K562 (cell line): ENCODE data around the gene EYA4. TPM values are rescaled to one million over a fixed set of nuclear protein-coding genes. Genes with fewer than 3 reads are reported as not detected.

Experiments
- ATAC-seq: fragments of 200-7000 bp; cut with Tn5 transposase; 3 replicates; pipeline ENCODE4 v1.9.1; 2020; ENCODE audit warnings: moderate library complexity
- BruUV-seq: library from RNA; stranded (reverse); fragments of 400-500 nt; replicated peaks from 2 replicates; lab custom pipeline; 2021; lab: Mats Ljungman, UMichigan
- CTCF ChIA-PET: fragments of 300-600 bp; formaldehyde crosslinking; extraction: SDS; loops from one replicate; lab custom pipeline; 2021; ENCODE audit warnings: low intra/inter-chr PET ratio; lab: Yijun Ruan, JAX
- POLR2A ChIA-PET: fragments of 300-600, 350-650 bp; sonication (Branson Sonifier 250); formaldehyde crosslinking; extraction: SDS; loops from one replicate; lab custom pipeline; 2021; ENCODE audit warnings: antibody characterized with exemption, inconsistent platforms; lab: Yijun Ruan, JAX
- DNase-seq, 4 experiments: peaks; one replicate each; pipeline versions ENCODE4 v3.0.0 to v3.0.0-alpha.2; 2011 to 2018; ENCODE audit warnings: low spot score in 3 of 4, mixed read lengths in 3 of 4; ENCODE audit errors: extremely low read depth in 1 of 4
- FAIRE-seq: peaks from 2 replicates; lab custom pipeline; 2011; peaks lifted over from hg19 to GRCh38; lab: Jason Lieb, UNC
- H2AFZ ChIP-seq: 2 replicates; pipeline ENCODE4 v1.6.0; 2011; ENCODE audit warnings: low read depth, low read length, control low read depth, inconsistent platforms
- H3K27ac ChIP-seq: fragments of 200-600 bp; 3 replicates; pipeline ENCODE4 v1.8.0; 2011; ENCODE audit warnings: low read depth, mild to moderate bottlenecking, control low read depth, inconsistent platforms, low read length, moderate library complexity, mixed read lengths; ENCODE audit errors: extremely low read depth
- H3K27me3 ChIP-seq, 2 experiments: fragments of 300-600 bp in 1 of 2; 2 replicates in 1 of 2; 3 replicates in 1 of 2; pipeline versions ENCODE4 v1.6.0 to v1.8.0; 2011; ENCODE audit warnings: inconsistent platforms in 2 of 2, low read length in 2 of 2, mild to moderate bottlenecking in 1 of 2, mixed read lengths in 1 of 2, moderate library complexity in 1 of 2; ENCODE audit not compliant: control insufficient read depth in 2 of 2, insufficient read depth in 2 of 2
- H3K36me3 ChIP-seq: fragments of 300-600 bp; 3 replicates; pipeline ENCODE4 v1.8.0; 2011; ENCODE audit warnings: mild to moderate bottlenecking, low read length, inconsistent platforms; ENCODE audit not compliant: control insufficient read depth, insufficient read depth
- H3K4me1 ChIP-seq, 2 experiments: fragments of 200-600 bp in 1 of 2; replicated peaks in 1 of 2; 2 replicates in 1 of 2; 3 replicates in 1 of 2; pipeline versions ENCODE4 v1.5.1 to v1.8.0; 2011; ENCODE audit warnings: inconsistent platforms in 2 of 2, low read length in 2 of 2, mild to moderate bottlenecking in 1 of 2, mixed read lengths in 1 of 2, moderate library complexity in 1 of 2; ENCODE audit not compliant: control insufficient read depth in 2 of 2, insufficient read depth in 2 of 2
- H3K4me2 ChIP-seq: 2 replicates; pipeline ENCODE4 v1.6.1; 2011; ENCODE audit warnings: low read length, control low read depth, inconsistent platforms, mixed read lengths; ENCODE audit not compliant: insufficient read depth
- H3K4me3 ChIP-seq: fragments of 200-600 bp; sonication (generic), shearing (Covaris generic); 2 replicates; pipeline ENCODE4 v1.5.1; 2016; ENCODE audit warnings: control low read depth, inconsistent platforms
- H3K79me2 ChIP-seq: fragments of 200-600 bp; 3 replicates; pipeline ENCODE4 v1.8.0; 2011; ENCODE audit warnings: low read length, inconsistent platforms; ENCODE audit not compliant: control insufficient read depth, insufficient read depth
- H3K9ac ChIP-seq, 2 experiments: 2 replicates each; pipeline versions ENCODE4 v1.6.0 to v1.6.1; 2011; ENCODE audit warnings: low read depth in 2 of 2, low read length in 2 of 2, control low read depth in 1 of 2, inconsistent platforms in 1 of 2, mild to moderate bottlenecking in 1 of 2, mixed read lengths in 1 of 2; ENCODE audit not compliant: insufficient read depth in 1 of 2
- H3K9me1 ChIP-seq: one replicate; pipeline ENCODE4 v1.6.0; 2011; ENCODE audit warnings: inconsistent platforms, mild to moderate bottlenecking, low read length, moderate library complexity; ENCODE audit not compliant: control insufficient read depth, insufficient read depth
- H3K9me3 ChIP-seq: replicated peaks from 2 replicates; pipeline ENCODE4 v1.5.1; 2011; ENCODE audit warnings: low read depth, low read length, inconsistent platforms; ENCODE audit not compliant: control insufficient read depth, insufficient read depth
- H4K20me1 ChIP-seq: replicated peaks from 2 replicates; pipeline ENCODE4 v1.6.1; 2011; ENCODE audit warnings: low read length, inconsistent platforms, mixed read lengths; ENCODE audit not compliant: control insufficient read depth, insufficient read depth
- BMI1 ChIP-seq: fragments of 150-350 bp; IDR thresholded peaks from 2 replicates; pipeline ENCODE4 v1.6.1; 2014; ENCODE audit warnings: low read length
- CHD1 ChIP-seq: fragments of 200-600 bp; sonication (generic); IDR thresholded peaks from one replicate; pipeline ENCODE4 v1.6.1; 2012; ENCODE audit warnings: mild to moderate bottlenecking, moderate library complexity, low read length, inconsistent platforms
- E2F3 ChIP-seq: fragments of 250-450 bp; sonication (Bioruptor Pico); IDR thresholded peaks from 2 replicates; pipeline ENCODE4 v1.4.0; 2020; ENCODE audit warnings: mild to moderate bottlenecking
- FIP1L1 ChIP-seq: fragments of 200-400 bp; formaldehyde crosslinking; IDR thresholded peaks from 2 replicates; pipeline ENCODE4 v1.6.1; 2018; ENCODE audit warnings: mild to moderate bottlenecking, low read depth, low read length; ENCODE audit not compliant: poor library complexity, severe bottlenecking
- KLF6 ChIP-seq: fragments of 250-450 bp; sonication (Bioruptor Pico); IDR thresholded peaks from 2 replicates; pipeline ENCODE4 v1.4.0; 2020; ENCODE audit warnings: mild to moderate bottlenecking, moderate library complexity, borderline replicate concordance
- NCOA4 ChIP-seq: fragments of 450-650 bp; IDR thresholded peaks from 2 replicates; pipeline ENCODE4 v1.6.1; 2018; ENCODE audit warnings: mild to moderate bottlenecking; ENCODE audit not compliant: partially characterized antibody
- in situ Hi-C: fragments of 300-500 bp; cut with MboI; formaldehyde crosslinking; loops from 4 replicates; pipeline ENCODE4 v1.15.0; 2018; ENCODE audit warnings: inconsistent platforms, mixed read lengths
- intact Hi-C: fragments of 100-400 bp; cut with micrococcal nuclease; formaldehyde crosslinking; loops from 2 replicates; pipeline ENCODE4 v1.14.2; 2022
- polyA plus RNA-seq, 8 experiments: library from polyadenylated mRNA; depleted of rRNA in 4 of 8; stranded (reverse) in 5 of 8; unstranded in 3 of 8; fragments of >200 nt; fragmentation: Nextera tagmentation in 2 of 8; fragmentation: Illumina TruSeq in 1 of 8; extraction: Ambion mirVana in 2 of 8; extraction: Trizol in 1 of 8; gene quantifications; 2 replicates each; pipeline versions ENCODE4 v1.2.1 to v1.2.3, GENCODE V29; 2011 to 2014; ENCODE audit warnings: inconsistent platforms in 1 of 8, missing spikeins in 1 of 8
- total RNA-seq, 7 experiments: library from RNA; depleted of rRNA in 6 of 7; stranded (reverse); fragments of >200 nt in 6 of 7; fragmentation: Illumina TruSeq in 2 of 7; extraction: Trizol in 2 of 7; gene quantifications; 2 replicates each; pipeline versions ENCODE4 v1.2.1 to v1.2.3, GENCODE V29; 2011 to 2021; ENCODE audit warnings: low replicate concordance in 1 of 7
- TF ChIP-seq, protein P1 (sequence below): fragments of 450-650 bp; IDR thresholded peaks from 2 replicates; pipeline ENCODE4 v1.6.1; 2016; ENCODE audit warnings: mild to moderate bottlenecking, moderate library complexity
- TF ChIP-seq, protein P2 (sequence below): fragments of 450-650 bp; IDR thresholded peaks from 2 replicates; pipeline ENCODE4 v1.6.1; 2017; ENCODE audit warnings: antibody characterized with exemption, mild to moderate bottlenecking

EYA4 gene
- total and polyA plus RNA-seq, 9 of the 15 experiments (the other 6 are each of a cell fraction or from before 2014, with no cell fraction given) = 0.03 to 0.04 TPM; not detected in 7

DNA sequence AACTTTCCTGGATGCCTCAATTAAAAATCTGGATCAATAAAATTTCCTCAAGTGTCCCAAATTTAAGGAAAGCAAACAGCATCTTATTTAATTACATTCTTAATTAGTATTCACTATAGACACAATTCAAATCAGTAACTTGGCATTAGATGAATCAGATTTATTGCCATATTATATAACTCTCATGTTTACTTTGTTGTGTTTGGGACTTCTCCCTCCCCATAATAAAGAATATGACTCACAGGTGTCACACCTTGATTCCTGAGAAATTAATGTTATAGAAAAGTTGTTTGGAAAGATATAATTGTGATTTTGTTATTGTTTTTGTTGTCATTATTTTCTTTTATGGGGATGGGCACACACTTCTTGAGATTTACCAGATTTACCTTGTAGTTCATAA is 18.4 kb downstream of the EYA4 start:
- Histone ChIP-seq H3K9me3 (no peaks in the 10 kb centered on the region), H2AFZ (no peak overlapping the region), H3K79me2 (no peaks in the 10 kb centered on the region), H3K4me2 (no peak overlapping the region), H3K4me3 (no peak overlapping the region), H3K9me1 (no peaks in the 10 kb centered on the region), H3K36me3 (no peaks in the 10 kb centered on the region), H3K27ac (no peak overlapping the region), H3K9ac (no peak overlapping the region), H3K27me3 (no peaks in the 10 kb centered on the region), H4K20me1 (no peaks in the 10 kb centered on the region), H3K4me1 (no peaks in the 10 kb centered on the region)
- intact Hi-C loops = no loop called here
- no peak for ATAC-seq
- no peak for DNase-seq
- CTCF ChIA-PET = no interaction called here
- no TSS peak for BruUV-seq
- POLR2A ChIA-PET = no interaction called here
- in situ Hi-C loops = no loop called here
- no peak for FAIRE-seq
- TF ChIP-seq FIP1L1 (no peak), KLF6 (CRISPR knock-in tag) (no peak), BMI1 (no peak), CHD1 (no peak), NCOA4 (no peak), E2F3 (CRISPR knock-in tag) (no peak)
- TF ChIP-seq, protein P1, sequence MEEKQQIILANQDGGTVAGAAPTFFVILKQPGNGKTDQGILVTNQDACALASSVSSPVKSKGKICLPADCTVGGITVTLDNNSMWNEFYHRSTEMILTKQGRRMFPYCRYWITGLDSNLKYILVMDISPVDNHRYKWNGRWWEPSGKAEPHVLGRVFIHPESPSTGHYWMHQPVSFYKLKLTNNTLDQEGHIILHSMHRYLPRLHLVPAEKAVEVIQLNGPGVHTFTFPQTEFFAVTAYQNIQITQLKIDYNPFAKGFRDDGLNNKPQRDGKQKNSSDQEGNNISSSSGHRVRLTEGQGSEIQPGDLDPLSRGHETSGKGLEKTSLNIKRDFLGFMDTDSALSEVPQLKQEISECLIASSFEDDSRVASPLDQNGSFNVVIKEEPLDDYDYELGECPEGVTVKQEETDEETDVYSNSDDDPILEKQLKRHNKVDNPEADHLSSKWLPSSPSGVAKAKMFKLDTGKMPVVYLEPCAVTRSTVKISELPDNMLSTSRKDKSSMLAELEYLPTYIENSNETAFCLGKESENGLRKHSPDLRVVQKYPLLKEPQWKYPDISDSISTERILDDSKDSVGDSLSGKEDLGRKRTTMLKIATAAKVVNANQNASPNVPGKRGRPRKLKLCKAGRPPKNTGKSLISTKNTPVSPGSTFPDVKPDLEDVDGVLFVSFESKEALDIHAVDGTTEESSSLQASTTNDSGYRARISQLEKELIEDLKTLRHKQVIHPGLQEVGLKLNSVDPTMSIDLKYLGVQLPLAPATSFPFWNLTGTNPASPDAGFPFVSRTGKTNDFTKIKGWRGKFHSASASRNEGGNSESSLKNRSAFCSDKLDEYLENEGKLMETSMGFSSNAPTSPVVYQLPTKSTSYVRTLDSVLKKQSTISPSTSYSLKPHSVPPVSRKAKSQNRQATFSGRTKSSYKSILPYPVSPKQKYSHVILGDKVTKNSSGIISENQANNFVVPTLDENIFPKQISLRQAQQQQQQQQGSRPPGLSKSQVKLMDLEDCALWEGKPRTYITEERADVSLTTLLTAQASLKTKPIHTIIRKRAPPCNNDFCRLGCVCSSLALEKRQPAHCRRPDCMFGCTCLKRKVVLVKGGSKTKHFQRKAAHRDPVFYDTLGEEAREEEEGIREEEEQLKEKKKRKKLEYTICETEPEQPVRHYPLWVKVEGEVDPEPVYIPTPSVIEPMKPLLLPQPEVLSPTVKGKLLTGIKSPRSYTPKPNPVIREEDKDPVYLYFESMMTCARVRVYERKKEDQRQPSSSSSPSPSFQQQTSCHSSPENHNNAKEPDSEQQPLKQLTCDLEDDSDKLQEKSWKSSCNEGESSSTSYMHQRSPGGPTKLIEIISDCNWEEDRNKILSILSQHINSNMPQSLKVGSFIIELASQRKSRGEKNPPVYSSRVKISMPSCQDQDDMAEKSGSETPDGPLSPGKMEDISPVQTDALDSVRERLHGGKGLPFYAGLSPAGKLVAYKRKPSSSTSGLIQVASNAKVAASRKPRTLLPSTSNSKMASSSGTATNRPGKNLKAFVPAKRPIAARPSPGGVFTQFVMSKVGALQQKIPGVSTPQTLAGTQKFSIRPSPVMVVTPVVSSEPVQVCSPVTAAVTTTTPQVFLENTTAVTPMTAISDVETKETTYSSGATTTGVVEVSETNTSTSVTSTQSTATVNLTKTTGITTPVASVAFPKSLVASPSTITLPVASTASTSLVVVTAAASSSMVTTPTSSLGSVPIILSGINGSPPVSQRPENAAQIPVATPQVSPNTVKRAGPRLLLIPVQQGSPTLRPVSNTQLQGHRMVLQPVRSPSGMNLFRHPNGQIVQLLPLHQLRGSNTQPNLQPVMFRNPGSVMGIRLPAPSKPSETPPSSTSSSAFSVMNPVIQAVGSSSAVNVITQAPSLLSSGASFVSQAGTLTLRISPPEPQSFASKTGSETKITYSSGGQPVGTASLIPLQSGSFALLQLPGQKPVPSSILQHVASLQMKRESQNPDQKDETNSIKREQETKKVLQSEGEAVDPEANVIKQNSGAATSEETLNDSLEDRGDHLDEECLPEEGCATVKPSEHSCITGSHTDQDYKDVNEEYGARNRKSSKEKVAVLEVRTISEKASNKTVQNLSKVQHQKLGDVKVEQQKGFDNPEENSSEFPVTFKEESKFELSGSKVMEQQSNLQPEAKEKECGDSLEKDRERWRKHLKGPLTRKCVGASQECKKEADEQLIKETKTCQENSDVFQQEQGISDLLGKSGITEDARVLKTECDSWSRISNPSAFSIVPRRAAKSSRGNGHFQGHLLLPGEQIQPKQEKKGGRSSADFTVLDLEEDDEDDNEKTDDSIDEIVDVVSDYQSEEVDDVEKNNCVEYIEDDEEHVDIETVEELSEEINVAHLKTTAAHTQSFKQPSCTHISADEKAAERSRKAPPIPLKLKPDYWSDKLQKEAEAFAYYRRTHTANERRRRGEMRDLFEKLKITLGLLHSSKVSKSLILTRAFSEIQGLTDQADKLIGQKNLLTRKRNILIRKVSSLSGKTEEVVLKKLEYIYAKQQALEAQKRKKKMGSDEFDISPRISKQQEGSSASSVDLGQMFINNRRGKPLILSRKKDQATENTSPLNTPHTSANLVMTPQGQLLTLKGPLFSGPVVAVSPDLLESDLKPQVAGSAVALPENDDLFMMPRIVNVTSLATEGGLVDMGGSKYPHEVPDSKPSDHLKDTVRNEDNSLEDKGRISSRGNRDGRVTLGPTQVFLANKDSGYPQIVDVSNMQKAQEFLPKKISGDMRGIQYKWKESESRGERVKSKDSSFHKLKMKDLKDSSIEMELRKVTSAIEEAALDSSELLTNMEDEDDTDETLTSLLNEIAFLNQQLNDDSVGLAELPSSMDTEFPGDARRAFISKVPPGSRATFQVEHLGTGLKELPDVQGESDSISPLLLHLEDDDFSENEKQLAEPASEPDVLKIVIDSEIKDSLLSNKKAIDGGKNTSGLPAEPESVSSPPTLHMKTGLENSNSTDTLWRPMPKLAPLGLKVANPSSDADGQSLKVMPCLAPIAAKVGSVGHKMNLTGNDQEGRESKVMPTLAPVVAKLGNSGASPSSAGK = no peak
- TF ChIP-seq, protein P2, sequence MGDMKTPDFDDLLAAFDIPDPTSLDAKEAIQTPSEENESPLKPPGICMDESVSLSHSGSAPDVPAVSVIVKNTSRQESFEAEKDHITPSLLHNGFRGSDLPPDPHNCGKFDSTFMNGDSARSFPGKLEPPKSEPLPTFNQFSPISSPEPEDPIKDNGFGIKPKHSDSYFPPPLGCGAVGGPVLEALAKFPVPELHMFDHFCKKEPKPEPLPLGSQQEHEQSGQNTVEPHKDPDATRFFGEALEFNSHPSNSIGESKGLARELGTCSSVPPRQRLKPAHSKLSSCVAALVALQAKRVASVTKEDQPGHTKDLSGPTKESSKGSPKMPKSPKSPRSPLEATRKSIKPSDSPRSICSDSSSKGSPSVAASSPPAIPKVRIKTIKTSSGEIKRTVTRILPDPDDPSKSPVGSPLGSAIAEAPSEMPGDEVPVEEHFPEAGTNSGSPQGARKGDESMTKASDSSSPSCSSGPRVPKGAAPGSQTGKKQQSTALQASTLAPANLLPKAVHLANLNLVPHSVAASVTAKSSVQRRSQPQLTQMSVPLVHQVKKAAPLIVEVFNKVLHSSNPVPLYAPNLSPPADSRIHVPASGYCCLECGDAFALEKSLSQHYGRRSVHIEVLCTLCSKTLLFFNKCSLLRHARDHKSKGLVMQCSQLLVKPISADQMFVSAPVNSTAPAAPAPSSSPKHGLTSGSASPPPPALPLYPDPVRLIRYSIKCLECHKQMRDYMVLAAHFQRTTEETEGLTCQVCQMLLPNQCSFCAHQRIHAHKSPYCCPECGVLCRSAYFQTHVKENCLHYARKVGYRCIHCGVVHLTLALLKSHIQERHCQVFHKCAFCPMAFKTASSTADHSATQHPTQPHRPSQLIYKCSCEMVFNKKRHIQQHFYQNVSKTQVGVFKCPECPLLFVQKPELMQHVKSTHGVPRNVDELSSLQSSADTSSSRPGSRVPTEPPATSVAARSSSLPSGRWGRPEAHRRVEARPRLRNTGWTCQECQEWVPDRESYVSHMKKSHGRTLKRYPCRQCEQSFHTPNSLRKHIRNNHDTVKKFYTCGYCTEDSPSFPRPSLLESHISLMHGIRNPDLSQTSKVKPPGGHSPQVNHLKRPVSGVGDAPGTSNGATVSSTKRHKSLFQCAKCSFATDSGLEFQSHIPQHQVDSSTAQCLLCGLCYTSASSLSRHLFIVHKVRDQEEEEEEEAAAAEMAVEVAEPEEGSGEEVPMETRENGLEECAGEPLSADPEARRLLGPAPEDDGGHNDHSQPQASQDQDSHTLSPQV = no peak
